Endothelial cell of umbilical vein (primary cell): ENCODE results near the gene MFAP4. TPM values are rescaled to one million over a fixed set of nuclear protein-coding genes. Genes with fewer than 3 reads are reported as not detected.

Source experiments
- BruUV-seq: library from RNA; stranded (reverse); fragments of 400-500 nt; replicated peaks from 2 replicates; lab custom pipeline; 2021; lab: Mats Ljungman, UMichigan
- CTCF ChIA-PET: fragments of 300-600, 350-600 bp; sonication (Branson Sonifier 250); formaldehyde crosslinking; loops from one replicate; lab custom pipeline; 2021; ENCODE audit warnings: antibody characterized with exemption, inconsistent platforms; lab: Charles Lee
- POLR2A ChIA-PET: fragments of 300-600, 350-600 bp; sonication (Branson Sonifier 250); formaldehyde crosslinking; loops from one replicate; lab custom pipeline; 2021; ENCODE audit warnings: antibody characterized with exemption, inconsistent platforms; lab: Charles Lee
- DNase-seq: peaks from one replicate; pipeline ENCODE4 v3.0.0-alpha.2; 2011; ENCODE audit warnings: low read depth, low spot score
- FAIRE-seq: peaks from 2 replicates; lab custom pipeline; 2011; peaks lifted over from hg19 to GRCh38; lab: Jason Lieb, UNC
- H2AFZ ChIP-seq: 2 replicates; pipeline ENCODE4 v1.6.0; 2012; ENCODE audit warnings: low read depth, low read length, control low read depth, inconsistent platforms
- H3K27ac ChIP-seq: 2 replicates; pipeline ENCODE4 v1.5.1; 2011; ENCODE audit warnings: low read depth, mild to moderate bottlenecking, control low read depth, low read length, moderate library complexity; ENCODE audit not compliant: insufficient read depth
- H3K27me3 ChIP-seq, 2 experiments: 2 replicates each; pipeline versions ENCODE4 v1.6.0 to v1.6.1; 2011; ENCODE audit warnings: low read length in 2 of 2, mixed read lengths in 1 of 2; ENCODE audit not compliant: control insufficient read depth in 2 of 2, insufficient read depth in 2 of 2
- H3K36me3 ChIP-seq, 2 experiments: 2 replicates in 1 of 2; 3 replicates in 1 of 2; pipeline ENCODE4 v1.5.1; 2011; ENCODE audit warnings: low read length in 2 of 2, mild to moderate bottlenecking in 1 of 2, moderate library complexity in 1 of 2; ENCODE audit not compliant: control insufficient read depth in 2 of 2, insufficient read depth in 2 of 2; ENCODE audit errors: extremely low read depth in 1 of 2
- H3K4me1 ChIP-seq: 3 replicates; pipeline ENCODE4 v1.5.1; 2011; ENCODE audit warnings: mild to moderate bottlenecking, low read length; ENCODE audit not compliant: control insufficient read depth, insufficient read depth; ENCODE audit errors: extremely low read depth
- H3K4me2 ChIP-seq: 2 replicates; pipeline ENCODE4 v1.6.1; 2011; ENCODE audit warnings: low read length, control low read depth, mixed read lengths; ENCODE audit not compliant: insufficient read depth
- H3K4me3 ChIP-seq, 3 experiments: fragments of 200-600 bp in 1 of 3; sonication (generic), shearing (Covaris generic) in 1 of 3; replicated peaks in 1 of 3; 2 replicates each; pipeline ENCODE4 v1.5.1; 2011 to 2016; ENCODE audit warnings: control low read depth in 3 of 3, low read length in 3 of 3, mild to moderate bottlenecking in 2 of 3, inconsistent platforms in 1 of 3, low read depth in 1 of 3, moderate library complexity in 1 of 3; ENCODE audit not compliant: insufficient read depth in 1 of 3
- H3K79me2 ChIP-seq: 2 replicates; pipeline ENCODE4 v1.6.0; 2012; ENCODE audit warnings: low read length, inconsistent platforms; ENCODE audit not compliant: control insufficient read depth, insufficient read depth
- H3K9ac ChIP-seq: replicated peaks from 2 replicates; pipeline ENCODE3; 2011; ENCODE audit warnings: low read length, control low read depth; ENCODE audit not compliant: insufficient read depth; ENCODE audit errors: extremely low read depth
- H3K9me1 ChIP-seq: replicated peaks from 3 replicates; pipeline ENCODE4 v1.6.0; 2011; ENCODE audit warnings: mild to moderate bottlenecking, low read length; ENCODE audit not compliant: control insufficient read depth, insufficient read depth; ENCODE audit errors: extremely low read depth
- H3K9me3 ChIP-seq: replicated peaks from 2 replicates; pipeline ENCODE4 v1.5.1; 2012; ENCODE audit warnings: low read length, inconsistent platforms; ENCODE audit not compliant: control insufficient read depth, insufficient read depth
- H4K20me1 ChIP-seq: replicated peaks from 2 replicates; pipeline ENCODE3; 2011; ENCODE audit warnings: mild to moderate bottlenecking, low read length; ENCODE audit not compliant: control insufficient read depth, insufficient read depth; ENCODE audit errors: extremely low read depth
- CTCF ChIP-seq, 2 donors: IDR thresholded peaks; 1 replicate in 1 of 2; 2 replicates in 1 of 2; pipeline ENCODE4 v1.5.1; 2011; ENCODE audit warnings: low read length in 2 of 2, mild to moderate bottlenecking in 2 of 2, moderate library complexity in 2 of 2, control low read depth in 1 of 2, inconsistent platforms in 1 of 2, low read depth in 1 of 2; ENCODE audit not compliant: insufficient read depth in 1 of 2; ENCODE audit errors: extremely low read depth in 1 of 2
- EZH2 ChIP-seq: IDR thresholded peaks from 2 replicates; pipeline ENCODE4 v1.6.1; 2012; ENCODE audit warnings: borderline replicate concordance, low read depth, mild to moderate bottlenecking, moderate library complexity, low read length, inconsistent platforms; ENCODE audit not compliant: severe bottlenecking
- FOS ChIP-seq: IDR thresholded peaks from 2 replicates; pipeline ENCODE4 v1.6.1; 2011; ENCODE audit warnings: mild to moderate bottlenecking, low read length, moderate library complexity, borderline replicate concordance; ENCODE audit not compliant: insufficient read depth
- GATA2 ChIP-seq: IDR thresholded peaks from 2 replicates; pipeline ENCODE4 v1.7.0; 2011; ENCODE audit warnings: low read depth, mild to moderate bottlenecking, moderate library complexity, mixed read lengths, low read length; ENCODE audit not compliant: insufficient read length, insufficient read depth
- JUN ChIP-seq: IDR thresholded peaks from 2 replicates; pipeline ENCODE4 v1.6.1; 2011; ENCODE audit warnings: borderline replicate concordance, low read depth; ENCODE audit not compliant: insufficient read length, insufficient read depth
- MAX ChIP-seq: IDR thresholded peaks from 2 replicates; pipeline ENCODE4 v1.6.1; 2011; ENCODE audit not compliant: insufficient read depth, insufficient read length
- MYC ChIP-seq: IDR thresholded peaks from one replicate; pipeline ENCODE4 v1.6.1; 2011; ENCODE audit warnings: mild to moderate bottlenecking, low read depth, low read length
- POLR2A ChIP-seq: IDR thresholded peaks from 2 replicates; pipeline ENCODE4 v1.6.1; 2012; ENCODE audit warnings: low read depth, mild to moderate bottlenecking, control low read depth, low read length
- POLR2AphosphoS5 ChIP-seq: IDR thresholded peaks from 2 replicates; pipeline ENCODE4 v1.6.1; 2012; ENCODE audit warnings: low read depth, mild to moderate bottlenecking, control low read depth, low read length, moderate library complexity; ENCODE audit not compliant: insufficient read depth
- dilution Hi-C: fragments of 300-500 bp; cut with MboI; formaldehyde crosslinking; loops from one replicate; pipeline ENCODE4 v1.15.0; 2019; ENCODE audit warnings: low sequenced_read_pairs; ENCODE audit not compliant: extremely low pct_ligation_motif_present
- intact Hi-C: fragments of 100-400 bp; cut with micrococcal nuclease; formaldehyde crosslinking; loops from one replicate; pipeline ENCODE4 v1.10.0; 2022
- polyA plus RNA-seq, 4 experiments: library from polyadenylated mRNA; depleted of rRNA in 3 of 4; stranded (reverse) in 3 of 4; unstranded in 1 of 4; fragments of >200 nt; gene quantifications; 2 replicates each; pipeline versions ENCODE4 v1.2.1 to v1.2.3, GENCODE V29; 2011 to 2012; ENCODE audit warnings: missing spikeins in 1 of 4
- total RNA-seq: library from RNA; stranded (reverse); gene quantifications from 2 replicates; pipeline ENCODE4 v1.2.3, GENCODE V29; 2021

The MFAP4 gene
- total and polyA plus RNA-seq, 2 donors (not counting 3 experiments of a cell fraction or from before 2014, with no cell fraction given), result not detected

DNA sequence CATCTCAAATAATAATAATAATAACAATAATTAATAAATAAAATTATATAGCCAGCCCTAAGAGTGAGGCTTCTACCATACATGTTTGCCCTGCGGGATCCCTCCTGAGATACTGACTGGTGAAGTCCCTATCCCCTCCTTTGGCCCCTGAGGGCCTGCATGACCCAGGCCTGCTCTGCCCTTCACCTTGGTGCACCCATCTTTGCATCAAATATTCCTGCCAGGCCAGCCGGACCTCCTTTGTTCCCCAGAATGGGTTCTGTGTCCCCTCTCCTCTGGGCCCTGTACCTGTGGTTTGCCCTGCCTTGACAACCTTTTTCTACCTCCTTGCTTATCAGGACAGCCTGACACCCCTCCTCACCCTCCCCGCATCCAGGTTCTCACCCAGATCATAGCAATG, 22.1 kb upstream of the MFAP4 start:
- peaks cover 4 to 7% of the 10 kb centered on the region in 2 experiments for H3K27me3 ChIP-seq
- H3K9me3 ChIP-seq, result no peaks in the 10 kb centered on the region
- no peaks in the 10 kb centered on the region for H4K20me1 ChIP-seq
- no peaks in the 10 kb centered on the region for H3K36me3 ChIP-seq
- H3K9ac ChIP-seq, result no peak overlapping the region
- dilution Hi-C loops (no loop called here), intact Hi-C loops (no loop called here)
- H3K4me1 ChIP-seq, result no peaks in the 10 kb centered on the region
- CTCF ChIA-PET, result interaction anchor here (1.6 kb wide), 1 partner anchor 46 kb away, joined by 4 read pairs; no protein-coding TSS in a partner anchor
- no TSS peak for BruUV-seq
- H3K79me2 ChIP-seq, result no peaks in the 10 kb centered on the region
- POLR2A ChIA-PET, result no interaction called here
- H3K9me1 ChIP-seq, result no peaks in the 10 kb centered on the region
- DNase-seq (no peak), FAIRE-seq (no peak)
- TF ChIP-seq CTCF (IDR thresholded peaks at IDR 0.05; ENCODE audit: extremely low read depth in 1 of 2, insufficient read depth in 1 of 2, low read depth in 1 of 2, low read length in 2 of 2) (no peak), POLR2A (no peak), GATA2 (no peak), FOS (no peak), EZH2 (no peak), MAX (no peak), JUN (no peak), POLR2AphosphoS5 (no peak), MYC (no peak)
- H3K27ac ChIP-seq, result no peak overlapping the region
- no peak overlapping the region for H3K4me2 ChIP-seq
- no peak overlapping the region for H3K4me3 ChIP-seq
- H2AFZ ChIP-seq, result no peak overlapping the region
